ENCODE measurements around the gene PON2.

The PON2 gene

DNA sequence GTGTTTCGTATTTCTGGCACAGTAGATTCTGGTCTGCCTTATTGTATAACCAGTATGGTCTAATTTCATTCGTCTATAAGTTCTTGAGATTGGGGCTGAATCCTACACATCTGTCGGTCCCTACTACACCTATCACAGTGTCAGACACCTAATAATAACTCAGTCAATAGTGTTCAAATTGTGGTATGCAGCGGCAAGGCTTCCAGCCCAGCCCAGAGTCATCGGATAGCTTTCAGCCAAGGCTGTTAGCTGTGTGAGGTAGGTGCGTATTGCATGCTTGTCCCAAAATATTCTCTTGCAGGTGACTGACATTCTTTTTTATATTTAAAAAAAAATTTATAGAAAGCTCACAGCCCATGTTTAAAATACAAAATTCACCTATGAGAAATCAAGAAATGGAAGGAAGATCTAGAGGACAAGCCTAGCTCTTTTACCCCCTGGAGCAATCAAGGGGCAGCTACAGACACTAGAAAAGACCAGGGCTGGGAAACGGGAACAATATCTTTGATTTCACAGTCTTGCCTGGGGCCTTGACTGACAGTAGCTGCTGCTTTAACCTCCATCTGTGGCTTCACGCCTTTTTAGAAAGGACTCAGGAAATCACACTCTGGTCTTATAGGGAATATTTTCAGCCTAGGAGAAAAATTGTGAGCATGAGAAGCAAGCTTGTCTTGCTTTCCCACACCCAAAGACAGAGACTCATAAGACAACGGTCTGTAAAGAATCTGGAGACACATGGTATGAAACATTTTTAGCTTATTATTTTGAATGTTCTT is 41.4 kb upstream of the PON2 start:
- no peak for TF ChIP-seq CTCF (IDR thresholded peaks at IDR 0.05)

DNA sequence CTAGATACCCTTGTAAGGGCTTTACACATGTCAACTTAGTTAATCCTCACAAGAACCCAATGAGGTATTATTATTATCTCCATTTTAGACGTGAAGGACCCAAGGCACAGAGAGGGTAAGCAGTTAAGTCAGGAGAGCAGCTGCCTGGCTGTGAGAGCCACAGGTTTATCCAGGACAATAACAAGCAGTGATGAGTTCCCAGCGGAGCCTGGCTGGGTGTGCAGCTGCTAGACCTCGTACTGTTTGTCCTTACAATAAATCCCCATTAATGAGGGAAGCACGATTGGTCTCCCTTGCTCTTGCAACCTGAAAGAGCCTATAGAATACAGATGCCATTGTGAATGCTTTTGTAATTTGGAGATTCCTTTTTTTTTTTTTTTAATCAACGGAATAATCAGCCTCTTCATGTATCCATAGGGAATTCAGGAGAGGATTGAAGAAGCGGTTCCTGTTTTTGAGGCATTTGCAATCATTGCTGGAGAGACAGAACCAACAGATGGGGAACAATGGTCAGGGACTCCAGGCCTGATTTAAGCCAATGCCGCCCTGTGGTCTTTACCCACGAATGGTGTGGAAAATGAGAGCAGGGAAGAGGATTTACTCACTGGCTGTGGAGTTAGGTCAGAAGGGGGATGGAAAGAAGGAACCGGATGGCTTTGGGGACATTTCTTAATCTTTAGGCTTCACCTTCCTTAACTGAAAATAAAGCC is 38.6 kb upstream of the PON2 start:
- no peak for TF ChIP-seq CTCF (IDR thresholded peaks at IDR 0.05)

DNA sequence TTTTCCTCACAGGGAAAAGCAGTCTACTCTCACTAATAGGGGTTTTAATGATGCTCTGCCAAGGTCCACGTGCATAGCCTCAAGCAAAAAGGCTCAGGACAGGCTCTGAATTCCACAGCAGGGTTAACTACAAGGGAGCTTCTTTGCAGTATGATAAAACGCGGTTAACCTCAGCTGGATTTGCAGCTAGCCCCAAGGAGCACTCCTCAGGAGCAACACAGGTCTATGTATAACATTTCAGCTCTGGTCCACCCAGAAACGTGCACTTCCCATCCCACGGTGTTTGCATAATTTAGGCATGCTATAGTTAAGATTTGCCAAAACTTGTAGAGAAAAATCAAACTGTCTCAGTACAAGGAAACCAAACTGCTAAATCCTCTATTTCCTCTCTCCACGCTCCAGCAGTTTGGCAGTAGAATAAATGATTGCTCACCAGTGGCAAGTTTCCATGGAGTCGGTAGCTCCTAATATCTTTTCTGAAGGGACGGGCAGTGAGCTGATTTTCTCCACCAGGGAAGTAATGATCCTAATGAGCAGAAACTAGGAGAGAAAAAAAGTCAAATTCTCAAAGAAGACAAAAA is 37.8 kb upstream of the PON2 start:
- TF ChIP-seq CTCF (IDR thresholded peaks at IDR 0.05): no peak

DNA sequence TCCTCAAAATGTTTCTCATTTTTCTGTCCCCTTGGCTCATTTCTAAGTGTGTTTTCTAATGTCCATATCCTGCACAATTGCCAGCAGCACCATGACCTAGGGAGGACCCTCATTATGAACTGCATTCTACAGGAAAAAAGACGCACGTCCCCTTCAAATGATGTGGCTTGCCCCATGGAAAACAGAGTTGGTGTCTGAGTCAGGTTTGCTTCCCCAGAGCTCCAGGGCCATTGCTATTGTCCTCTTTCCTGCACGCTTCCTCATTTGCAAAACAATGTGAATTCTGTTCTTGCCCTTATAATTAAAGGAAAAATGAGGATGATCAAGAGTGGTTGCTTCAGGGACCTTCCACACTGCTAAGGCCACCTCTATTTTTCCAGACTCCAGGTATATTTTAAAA is 36.2 kb upstream of the PON2 start:
- no peak for TF ChIP-seq CTCF (IDR thresholded peaks at IDR 0.05)

- TF ChIP-seq CTCF (IDR thresholded peaks at IDR 0.05): no peak
Observed at GRCh38 chr7:95470452-95470851, 35.6 kb upstream of the PON2 start.

DNA sequence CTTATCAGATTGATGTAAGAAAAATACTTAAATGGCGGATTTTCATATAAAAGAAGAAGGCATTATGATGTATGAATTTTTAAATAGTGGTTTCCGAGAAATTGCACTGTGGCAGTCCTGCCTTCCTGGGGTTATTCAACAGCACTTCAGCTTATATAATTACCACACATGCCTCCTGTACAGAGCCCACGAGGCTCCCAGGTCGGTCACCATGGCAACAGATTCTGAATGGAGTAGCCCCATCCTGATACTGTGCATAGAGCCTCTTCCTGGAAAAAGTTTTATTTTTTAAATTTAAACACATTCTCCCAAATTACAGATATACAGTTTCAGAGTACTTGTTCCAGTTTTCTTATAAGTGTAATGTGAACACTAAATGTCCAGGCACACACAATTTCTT is 35.0 kb upstream of the PON2 start:
- no peak for TF ChIP-seq CTCF (IDR thresholded peaks at IDR 0.05)

DNA sequence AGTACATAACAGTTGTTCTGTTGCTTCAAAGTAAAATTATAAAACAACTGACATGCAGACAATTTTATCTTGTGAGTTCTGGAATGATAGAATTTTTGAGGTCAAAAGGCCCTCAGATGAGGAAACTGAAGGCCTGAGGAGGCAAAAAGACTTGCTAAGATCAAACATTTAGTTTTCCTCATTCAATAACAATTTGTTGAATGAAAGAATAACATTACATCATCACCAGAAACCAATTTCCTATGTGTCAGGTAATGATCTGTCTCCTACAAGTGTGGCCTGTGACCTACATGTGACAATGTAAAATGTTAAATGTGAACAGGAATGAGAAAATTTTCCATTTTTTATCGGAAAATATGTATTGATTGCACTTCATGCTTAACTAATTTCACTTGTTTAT is 34.4 kb upstream of the PON2 start:
- no peak for TF ChIP-seq CTCF (IDR thresholded peaks at IDR 0.05)
